HepG2 (cell line): ENCODE data around the gene KDM6B. TPM values are rescaled to one million over a fixed set of nuclear protein-coding genes. Genes with fewer than 3 reads are reported as not detected.

ENCODE experiments used
- ATAC-seq: fragments of 200-7000 bp; cut with Tn5 transposase; 3 replicates; pipeline ENCODE4 v1.9.1; 2020; ENCODE audit warnings: mild to moderate bottlenecking, moderate library complexity
- BruUV-seq: library from RNA; stranded (reverse); fragments of 400-500 nt; replicated peaks from 2 replicates; lab custom pipeline; 2021; lab: Mats Ljungman, UMichigan
- CTCF ChIA-PET: fragments of 300-600 bp; formaldehyde crosslinking; extraction: SDS; loops from one replicate; lab custom pipeline; 2021; ENCODE audit warnings: low total read pairs, inconsistent platforms, low intra/inter-chr PET ratio; lab: Yijun Ruan, JAX
- POLR2A ChIA-PET: fragments of 350-600 bp; sonication (Branson Sonifier 250); formaldehyde crosslinking; loops from one replicate; lab custom pipeline; 2020; ENCODE audit warnings: antibody characterized with exemption, inconsistent platforms; lab: Yijun Ruan, JAX
- DNase-seq: peaks from one replicate; pipeline ENCODE4 v3.0.0-alpha.2; 2015; ENCODE audit warnings: low spot score
- FAIRE-seq: peaks from 3 replicates; lab custom pipeline; 2011; peaks lifted over from hg19 to GRCh38; lab: Jason Lieb, UNC
- H2AFZ ChIP-seq: one replicate; pipeline ENCODE4 v1.6.1; 2011; ENCODE audit warnings: low read length, inconsistent platforms
- H3K27ac ChIP-seq: fragments of 300-600 bp; 3 replicates; pipeline ENCODE4 v1.8.0; 2011; ENCODE audit warnings: mixed run types, mild to moderate bottlenecking, mixed read lengths, low read length, inconsistent platforms; ENCODE audit not compliant: insufficient read depth; ENCODE audit errors: extremely low read length
- H3K27me3 ChIP-seq, 2 experiments: fragments of 200-600 bp in 1 of 2; 2 replicates in 1 of 2; 3 replicates in 1 of 2; pipeline versions ENCODE4 v1.6.0 to v1.8.0; 2011; ENCODE audit warnings: low read length in 2 of 2, mild to moderate bottlenecking in 2 of 2, moderate library complexity in 2 of 2, inconsistent platforms in 1 of 2; ENCODE audit not compliant: insufficient read depth in 2 of 2, control insufficient read depth in 1 of 2
- H3K36me3 ChIP-seq, 2 experiments: fragments of 200-600 bp in 1 of 2; replicated peaks in 1 of 2; 2 replicates in 1 of 2; 3 replicates in 1 of 2; pipeline versions ENCODE4 v1.5.1 to v1.8.0; 2011; ENCODE audit warnings: low read length in 2 of 2, inconsistent platforms in 1 of 2; ENCODE audit not compliant: insufficient read depth in 2 of 2, control insufficient read depth in 1 of 2
- H3K4me1 ChIP-seq: 2 replicates; pipeline ENCODE4 v1.5.1; 2012; ENCODE audit warnings: low read length, inconsistent platforms; ENCODE audit not compliant: insufficient read depth
- H3K4me2 ChIP-seq: 2 replicates; pipeline ENCODE4 v1.6.0; 2011; ENCODE audit warnings: low read depth, low read length, inconsistent platforms
- H3K4me3 ChIP-seq, 3 experiments: fragments of 200-600 bp in 1 of 3; sonication (generic), shearing (Covaris generic) in 1 of 3; replicated peaks in 1 of 3; 2 replicates each; pipeline ENCODE4 v1.5.1; 2011 to 2016; ENCODE audit warnings: low read length in 3 of 3, inconsistent platforms in 2 of 3, low read depth in 2 of 3, mild to moderate bottlenecking in 2 of 3, control low read depth in 1 of 3, mixed read lengths in 1 of 3; ENCODE audit not compliant: insufficient read depth in 1 of 3
- H3K79me2 ChIP-seq: one replicate; pipeline ENCODE4 v1.6.1; 2011; ENCODE audit warnings: low read length, inconsistent platforms; ENCODE audit not compliant: insufficient read depth
- H3K9ac ChIP-seq: 2 replicates; pipeline ENCODE4 v1.6.0; 2011; ENCODE audit warnings: mild to moderate bottlenecking, low read depth, low read length, inconsistent platforms; ENCODE audit not compliant: insufficient read depth
- H3K9me3 ChIP-seq: 2 replicates; pipeline ENCODE4 v1.5.1; 2012; ENCODE audit warnings: mild to moderate bottlenecking, low read length
- H4K20me1 ChIP-seq: 2 replicates; pipeline ENCODE4 v1.6.0; 2011; ENCODE audit warnings: inconsistent platforms, mild to moderate bottlenecking, low read length, moderate library complexity; ENCODE audit not compliant: insufficient read depth
- AGO1 ChIP-seq: fragments of 200-400 bp; formaldehyde crosslinking; IDR thresholded peaks from 2 replicates; pipeline ENCODE4 v1.6.1; 2017; ENCODE audit warnings: mild to moderate bottlenecking, low read depth, low read length, moderate library complexity; ENCODE audit not compliant: poor library complexity, severe bottlenecking
- HIVEP1 ChIP-seq: sonication (generic); formaldehyde crosslinking; IDR thresholded peaks from 2 replicates; pipeline ENCODE4 v1.4.0; 2020; ENCODE audit warnings: mild to moderate bottlenecking, missing genetic modification reagents
- PHF5A ChIP-seq: IDR thresholded peaks from one replicate; pipeline ENCODE4 v1.6.1; 2018; ENCODE audit warnings: low read depth, missing genetic modification reagents; ENCODE audit not compliant: unreplicated experiment
- RBM22 ChIP-seq: fragments of 200-400 bp; formaldehyde crosslinking; optimal IDR thresholded peaks from 2 replicates; pipeline ENCODE3; 2017; ENCODE audit warnings: mild to moderate bottlenecking, low read length, moderate library complexity
- SMAD9 ChIP-seq: sonication (generic); formaldehyde crosslinking; IDR thresholded peaks from 2 replicates; pipeline ENCODE4 v1.5.1; 2020; ENCODE audit warnings: mild to moderate bottlenecking, missing genetic modification reagents
- ZFP90 ChIP-seq: sonication (generic); formaldehyde crosslinking; IDR thresholded peaks from 2 replicates; pipeline ENCODE4 v1.8.0; 2022; ENCODE audit warnings: missing genetic modification reagents, mild to moderate bottlenecking, inconsistent platforms, borderline replicate concordance
- ZNF326 ChIP-seq: sonication (generic); formaldehyde crosslinking; IDR thresholded peaks from 2 replicates; pipeline ENCODE4 v1.4.0; 2020; ENCODE audit warnings: missing genetic modification reagents, borderline replicate concordance
- ZNF414 ChIP-seq: sonication (generic); formaldehyde crosslinking; IDR thresholded peaks from 2 replicates; pipeline ENCODE4 v1.5.0; 2020; ENCODE audit warnings: missing genetic modification reagents
- ZNF678 ChIP-seq: sonication (generic); formaldehyde crosslinking; IDR thresholded peaks from 2 replicates; pipeline ENCODE4 v1.4.0; 2020; ENCODE audit warnings: mild to moderate bottlenecking, missing genetic modification reagents
- ZNF713 ChIP-seq: sonication (generic); formaldehyde crosslinking; IDR thresholded peaks from 2 replicates; pipeline ENCODE4 v1.4.0; 2020; ENCODE audit warnings: mild to moderate bottlenecking, missing genetic modification reagents
- ZZZ3 ChIP-seq: sonication (generic); formaldehyde crosslinking; IDR thresholded peaks from 2 replicates; pipeline ENCODE4 v1.4.0; 2020; ENCODE audit warnings: missing genetic modification reagents, mild to moderate bottlenecking, borderline replicate concordance
- WGBS: methylation state at CpG from one replicate; pipeline ENCODE4 v1.1.6; 2017; ENCODE audit warnings: low lambda C conversion rate; 5-methylcytosine and 5-hydroxymethylcytosine counted together
- in situ Hi-C: cut with HindIII; loops from 2 replicates; pipeline ENCODE4 v1.10.0; 2017; ENCODE audit warnings: low pct_unique_long_range_greater_than_20kb; ENCODE audit not compliant: extremely low pct_ligation_motif_present
- intact Hi-C: fragments of 100-400 bp; cut with micrococcal nuclease; formaldehyde crosslinking; loops from one replicate; pipeline ENCODE4 v1.10.0; 2022; ENCODE audit not compliant: unreplicated experiment
- polyA plus RNA-seq, 8 experiments: library from polyadenylated mRNA; depleted of rRNA in 3 of 8; stranded (reverse) in 7 of 8; unstranded in 1 of 8; fragments of >200 nt; fragmentation: Illumina TruSeq in 4 of 8; extraction: Trizol in 4 of 8; gene quantifications; 2 replicates each; pipeline versions ENCODE4 v1.2.1 to v1.2.3, GENCODE V29; 2011 to 2016; ENCODE audit warnings: low read depth in 4 of 8, missing spikeins in 1 of 8, mixed read lengths in 1 of 8; ENCODE audit not compliant: insufficient read depth in 1 of 8
- total RNA-seq, 5 experiments: library from RNA; depleted of rRNA; stranded (reverse); fragments of >200 nt; fragmentation: Illumina TruSeq; extraction: Trizol; gene quantifications; 2 replicates each; pipeline ENCODE4 v1.2.3, GENCODE V29; 2016; ENCODE audit warnings: low read depth in 1 of 5

KDM6B gene
- total and polyA plus RNA-seq, 2 of the 13 experiments (the other 11 are each of a cell fraction or from before 2014, with no cell fraction given): 1.3 to 2.1 TPM

GRCh38 chr17:7850701-7851437, 16.9 kb downstream of the KDM6B start:
- H3K27me3 ChIP-seq: no peaks in the 10 kb centered on the region
- no peak overlapping the region for H3K9ac ChIP-seq
- no peak overlapping the region for H3K4me2 ChIP-seq
- ATAC-seq: no peak; the same call in 2 of the 3 replicates
- in situ Hi-C loops: no loop called here
- H3K79me2 ChIP-seq: no peaks in the 10 kb centered on the region
- POLR2A ChIA-PET: interaction anchor here (0.6 to 2.2 kb wide), 4 partner anchors 8 to 17 kb away, joined by 3 to 5 read pairs (median 4); partner anchors contain the start of gene KDM6B
- H4K20me1 ChIP-seq: peaks cover 7% of the 10 kb centered on the region
- H3K4me1 ChIP-seq: peaks cover 5% of the 10 kb centered on the region
- H3K36me3 ChIP-seq: peaks cover 36 to 50% of the 10 kb centered on the region in 2 experiments
- WGBS: 100% methylated on average over 15 of the region's 17 CpGs
- H3K9me3 ChIP-seq: no peaks in the 10 kb centered on the region
- FAIRE-seq: no peak
- no peak overlapping the region for H3K4me3 ChIP-seq
- no peak overlapping the region for H3K27ac ChIP-seq
- DNase-seq: no peak
- no TSS peak for BruUV-seq
- no peak overlapping the region for H2AFZ ChIP-seq
- TF ChIP-seq AGO1 (no peak), ZNF678 (CRISPR knock-in tag) (no peak), PHF5A (CRISPR knock-in tag) (no peak), ZZZ3 (no peak), ZNF326 (no peak), HIVEP1 (CRISPR knock-in tag) (0 out of 2 replicates have a peak, but pooled peaks have one; percentile 1), ZNF414 (CRISPR knock-in tag) (no peak), ZFP90 (CRISPR knock-in tag) (no peak), ZNF713 (CRISPR knock-in tag) (no peak), RBM22 (peak; percentile 34), SMAD9 (CRISPR knock-in tag) (no peak)
- CTCF ChIA-PET: interaction anchor here (0.9 to 2.7 kb wide), 5 partner anchors 16 to 47 kb away, joined by 4 to 28 read pairs (median 5); no protein-coding TSS in a partner anchor
- intact Hi-C loops: loop anchor here (1.0 kb wide), 1 partner anchor 29 kb away; no protein-coding TSS in a partner anchor
